HG02588 (cell line): ENCODE results near the gene FBXL14.

Source experiments
- ATAC-seq: cut with Tn5 transposase; IDR thresholded peaks from one replicate; pipeline ENCODE4 v1.9.1; 2021; ENCODE audit warnings: mild to moderate bottlenecking, moderate library complexity; ENCODE audit not compliant: unreplicated experiment

Gene FBXL14

GRCh38 chr12:1540690-1541089 is 53.7 kb downstream of the FBXL14 start:
- ATAC-seq: no peak

GRCh38 chr12:1539135-1539534 is 55.2 kb downstream of the FBXL14 start:
- ATAC-seq: no peak

GRCh38 chr12:1536817-1537216 is 57.6 kb downstream of the FBXL14 start:
- no peak for ATAC-seq

- peak; percentile 30 for ATAC-seq
Measured at GRCh38 chr12:1534748-1535147, 59.6 kb downstream of the FBXL14 start.

GRCh38 chr12:1533602-1534304 is 60.6 kb downstream of the FBXL14 start:
- ATAC-seq: peak; percentile 36

- ATAC-seq: peak; percentile 3
Measured at GRCh38 chr12:1533205-1533601, 61.2 kb downstream of the FBXL14 start.

GRCh38 chr12:1532375-1533165 is 61.8 kb downstream of the FBXL14 start:
- ATAC-seq: no peak

- ATAC-seq: no peak
Measured at GRCh38 chr12:1531654-1532374, 62.6 kb downstream of the FBXL14 start.

- no peak for ATAC-seq
Measured at GRCh38 chr12:1531153-1531653, 63.2 kb downstream of the FBXL14 start.

- ATAC-seq: no peak
Measured at GRCh38 chr12:1530592-1531152, 63.7 kb downstream of the FBXL14 start.

- ATAC-seq: peak; percentile 27
Measured at GRCh38 chr12:1529862-1530591, 64.4 kb downstream of the FBXL14 start.

GRCh38 chr12:1529228-1529861 is 65.0 kb downstream of the FBXL14 start:
- no peak for ATAC-seq

GRCh38 chr12:1528791-1529190 is 65.6 kb downstream of the FBXL14 start:
- no peak for ATAC-seq

GRCh38 chr12:1527789-1528188 is 66.6 kb downstream of the FBXL14 start:
- no peak for ATAC-seq

- ATAC-seq: no peak
Measured at GRCh38 chr12:1525858-1526257, 68.5 kb downstream of the FBXL14 start.

- no peak for ATAC-seq
Measured at GRCh38 chr12:1523558-1524050, 70.8 kb downstream of the FBXL14 start.

- no peak for ATAC-seq
Measured at GRCh38 chr12:1523046-1523445, 71.3 kb downstream of the FBXL14 start.

GRCh38 chr12:1519642-1520041 is 74.7 kb downstream of the FBXL14 start:
- ATAC-seq: no peak

- no peak for ATAC-seq
Measured at GRCh38 chr12:1518591-1519516, 75.5 kb downstream of the FBXL14 start.
